Hematopoietic multipotent progenitor cell treated with erythropoietin and hydrocortisone succinate and interleukin-3 and kit ligand, for 4 days (in vitro differentiated cells): ENCODE measurements around the gene LNX2.

Source experiments
- DNase-seq: peaks from one replicate; pipeline ENCODE4 v3.0.0-alpha.2; 2015

LNX2 gene

GRCh38 chr13:27605099-27605498 lies 15.2 kb downstream of the LNX2 start:
- peak; percentile 50 for DNase-seq

- peak; percentile 53 for DNase-seq
These were observed 18.5 kb downstream of the LNX2 start for GRCh38 chr13:27601803-27602202.

- DNase-seq: no peak
These were observed 19.1 kb downstream of the LNX2 start for GRCh38 chr13:27601208-27601607.

- DNase-seq: peak; percentile 75
These were observed 19.6 kb downstream of the LNX2 start for GRCh38 chr13:27600711-27601110.

- DNase-seq: peak; percentile 94
These were observed 20.3 kb downstream of the LNX2 start for GRCh38 chr13:27599845-27600553.

- DNase-seq: no peak
These were observed 21.2 kb downstream of the LNX2 start for GRCh38 chr13:27599096-27599495.

GRCh38 chr13:27595055-27595811 lies 25.1 kb downstream of the LNX2 start:
- peak; percentile 81 for DNase-seq

GRCh38 chr13:27593267-27593666 lies 27.1 kb downstream of the LNX2 start:
- no peak for DNase-seq

- no peak for DNase-seq
These were observed 27.5 kb downstream of the LNX2 start for GRCh38 chr13:27592865-27593264.

- DNase-seq: no peak
These were observed 31.9 kb downstream of the LNX2 start for GRCh38 chr13:27588405-27588804.

- DNase-seq: no peak
These were observed 33.1 kb downstream of the LNX2 start for GRCh38 chr13:27587095-27587746.

GRCh38 chr13:27583645-27584044 lies 36.7 kb downstream of the LNX2 start:
- peak; percentile 54 for DNase-seq

- DNase-seq: no peak
These were observed 42.0 kb downstream of the LNX2 start for GRCh38 chr13:27578121-27579030.

- DNase-seq: no peak
These were observed 45.7 kb downstream of the LNX2 start for GRCh38 chr13:27574661-27575060.

- peak; percentile 15 for DNase-seq
These were observed 47.1 kb downstream of the LNX2 start for GRCh38 chr13:27573265-27573664.

GRCh38 chr13:27572234-27572901 lies 48.0 kb downstream of the LNX2 start:
- DNase-seq: no peak

- DNase-seq: no peak
These were observed 49.4 kb downstream of the LNX2 start for GRCh38 chr13:27570906-27571305.

GRCh38 chr13:27569405-27569804 lies 50.9 kb downstream of the LNX2 start:
- DNase-seq: no peak

GRCh38 chr13:27565818-27566217 lies 54.5 kb downstream of the LNX2 start:
- no peak for DNase-seq

GRCh38 chr13:27562457-27562856 lies 57.9 kb downstream of the LNX2 start:
- no peak for DNase-seq

GRCh38 chr13:27559719-27560118 lies 60.6 kb downstream of the LNX2 start:
- no peak for DNase-seq

GRCh38 chr13:27556109-27556508 lies 64.2 kb downstream of the LNX2 start:
- DNase-seq: peak; percentile 76
